AG04450 (cell line): Measurements from ENCODE around the gene XYLT1. TPM values are rescaled to one million over a fixed set of nuclear protein-coding genes. Genes with fewer than 3 reads are reported as not detected.
A peak's percentile ranks its signal among the peaks of the same experiment; 100 is the strongest.

Experiments
- CTCF ChIA-PET: fragments of 300-600, 350-600 bp; formaldehyde crosslinking; extraction: SDS; loops from one replicate; lab custom pipeline; 2022; ENCODE audit warnings: antibody characterized with exemption, inconsistent platforms; lab: Charles Lee
- POLR2A ChIA-PET: fragments of 350-600 bp; formaldehyde crosslinking; extraction: SDS; loops from one replicate; lab custom pipeline; 2021; ENCODE audit warnings: antibody characterized with exemption, inconsistent platforms; lab: Yijun Ruan, JAX
- DNase-seq: peaks from one replicate; pipeline ENCODE4 v3.0.0-alpha.2; 2011; ENCODE audit warnings: low read depth, low spot score
- H3K27ac ChIP-seq: one replicate; pipeline ENCODE4 v1.5.1; 2012; ENCODE audit warnings: low read depth, low read length, control low read depth
- H3K27me3 ChIP-seq: one replicate; pipeline ENCODE4 v1.6.0; 2012; ENCODE audit warnings: low read length; ENCODE audit not compliant: control insufficient read depth, insufficient read depth
- H3K4me3 ChIP-seq: 2 replicates; pipeline ENCODE4 v1.5.1; 2011; ENCODE audit warnings: mild to moderate bottlenecking, low read depth, low read length, control low read depth
- H3K9me3 ChIP-seq: 2 replicates; pipeline ENCODE4 v1.5.1; 2012; ENCODE audit warnings: low read length; ENCODE audit not compliant: control insufficient read depth, insufficient read depth
- CTCF ChIP-seq: IDR thresholded peaks from 2 replicates; pipeline ENCODE4 v1.5.1; 2011; ENCODE audit warnings: low read depth, low read length, control low read depth, inconsistent platforms
- polyA plus RNA-seq: library from polyadenylated mRNA; depleted of rRNA; stranded (reverse); fragments of >200 nt; gene quantifications from 2 replicates; pipeline ENCODE4 v1.2.3, GENCODE V29; 2011

The XYLT1 gene
- polyA plus RNA-seq, 1 experiment: 6.7 TPM

DNA sequence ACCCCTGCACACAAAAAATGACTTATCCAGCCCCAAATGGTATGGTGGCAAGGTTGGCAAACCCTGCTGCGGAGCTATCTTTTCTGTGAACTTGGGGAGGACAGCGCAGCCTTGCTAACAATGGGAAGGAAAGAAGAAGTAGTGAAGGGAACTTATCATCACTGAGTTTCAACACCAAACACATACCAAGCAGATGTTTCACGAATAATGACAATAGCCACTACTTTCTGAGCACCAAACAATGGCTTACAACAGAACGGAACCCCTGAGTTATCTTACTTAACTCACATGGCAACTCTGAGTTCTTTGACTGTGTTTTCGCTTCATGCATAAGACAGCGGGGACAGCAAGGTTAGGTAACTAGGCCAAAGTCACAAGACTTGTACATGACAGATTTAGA lies 148.9 kb downstream of the XYLT1 start:
- Histone ChIP-seq H3K9me3 (no peaks in the 10 kb centered on the region), H3K4me3 (no peak overlapping the region), H3K27me3 (no peaks in the 10 kb centered on the region), H3K27ac (no peak overlapping the region)
- TF ChIP-seq CTCF: no peak
- ChIA-PET POLR2A (no interaction called here), CTCF (no interaction called here)
- DNase-seq: no peak

DNA sequence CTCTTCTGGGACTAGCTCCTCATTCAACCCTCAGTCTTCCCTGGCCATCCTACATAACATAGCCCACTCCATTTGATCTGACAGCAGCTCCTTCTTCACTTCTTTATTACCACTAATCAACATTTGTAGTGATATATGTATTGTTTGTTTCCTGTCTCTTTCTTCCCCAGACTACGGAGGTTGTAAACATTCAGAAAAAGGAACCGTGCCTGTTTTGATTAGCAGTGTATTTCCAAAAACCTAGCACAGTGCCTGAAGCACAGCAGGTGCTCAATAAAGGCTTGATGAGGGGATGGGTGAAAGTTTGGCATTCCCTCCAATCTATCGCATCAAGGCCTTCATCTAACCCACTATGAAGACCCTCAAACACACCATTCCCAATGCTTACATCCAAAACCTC lies 150.8 kb downstream of the XYLT1 start:
- ChIA-PET CTCF (interaction anchor here (1.1 kb wide), 1 partner anchor 259 kb away, joined by 5 read pairs; no protein-coding TSS in a partner anchor), POLR2A (no interaction called here)
- no peak for DNase-seq
- TF ChIP-seq CTCF: no peak
- Histone ChIP-seq H3K4me3 (no peak overlapping the region), H3K27ac (no peak overlapping the region), H3K27me3 (no peaks in the 10 kb centered on the region), H3K9me3 (no peaks in the 10 kb centered on the region)

GRCh38 chr16:17318238-17318637 lies 152.5 kb downstream of the XYLT1 start:
- Histone ChIP-seq H3K4me3 (no peak overlapping the region), H3K27me3 (no peaks in the 10 kb centered on the region), H3K27ac (no peak overlapping the region), H3K9me3 (no peaks in the 10 kb centered on the region)
- POLR2A ChIA-PET: no interaction called here
- TF ChIP-seq CTCF: no peak
- CTCF ChIA-PET: no interaction called here
- DNase-seq: no peak

- Histone ChIP-seq H3K27me3 (no peaks in the 10 kb centered on the region), H3K4me3 (no peak overlapping the region), H3K9me3 (no peaks in the 10 kb centered on the region), H3K27ac (no peak overlapping the region)
- TF ChIP-seq CTCF: no peak
- no peak for DNase-seq
- POLR2A ChIA-PET: no interaction called here
- CTCF ChIA-PET: interaction anchor here (1.4 kb wide), 1 partner anchor 12 kb away, joined by 3 read pairs; no protein-coding TSS in a partner anchor
These were observed 154.8 kb downstream of the XYLT1 start for GRCh38 chr16:17316005-17316404.

- peak overlapping the region; percentile 11 for H3K27ac ChIP-seq
- CTCF ChIA-PET: interaction anchor here (0.5 kb wide), 1 partner anchor 9 kb away, joined by 3 read pairs; no protein-coding TSS in a partner anchor
These were observed 156.8 kb downstream of the XYLT1 start for GRCh38 chr16:17313793-17314547.

More at GRCh38 chr16:17313793-17314547, 156.8 kb downstream of the XYLT1 start:
- Histone ChIP-seq H3K27me3 (no peaks in the 10 kb centered on the region), H3K4me3 (no peak overlapping the region), H3K9me3 (no peaks in the 10 kb centered on the region)
- DNase-seq: no peak
- POLR2A ChIA-PET: no interaction called here
- TF ChIP-seq CTCF: no peak
